ENCODE results near the gene TELO2. TPM values are rescaled to one million over a fixed set of nuclear protein-coding genes. Genes with fewer than 3 reads are reported as not detected.

The TELO2 gene
- total and polyA plus RNA-seq, 2 donors (not counting 3 experiments of a cell fraction or from before 2014, with no cell fraction given), result 30.7 to 61.6 TPM

DNA sequence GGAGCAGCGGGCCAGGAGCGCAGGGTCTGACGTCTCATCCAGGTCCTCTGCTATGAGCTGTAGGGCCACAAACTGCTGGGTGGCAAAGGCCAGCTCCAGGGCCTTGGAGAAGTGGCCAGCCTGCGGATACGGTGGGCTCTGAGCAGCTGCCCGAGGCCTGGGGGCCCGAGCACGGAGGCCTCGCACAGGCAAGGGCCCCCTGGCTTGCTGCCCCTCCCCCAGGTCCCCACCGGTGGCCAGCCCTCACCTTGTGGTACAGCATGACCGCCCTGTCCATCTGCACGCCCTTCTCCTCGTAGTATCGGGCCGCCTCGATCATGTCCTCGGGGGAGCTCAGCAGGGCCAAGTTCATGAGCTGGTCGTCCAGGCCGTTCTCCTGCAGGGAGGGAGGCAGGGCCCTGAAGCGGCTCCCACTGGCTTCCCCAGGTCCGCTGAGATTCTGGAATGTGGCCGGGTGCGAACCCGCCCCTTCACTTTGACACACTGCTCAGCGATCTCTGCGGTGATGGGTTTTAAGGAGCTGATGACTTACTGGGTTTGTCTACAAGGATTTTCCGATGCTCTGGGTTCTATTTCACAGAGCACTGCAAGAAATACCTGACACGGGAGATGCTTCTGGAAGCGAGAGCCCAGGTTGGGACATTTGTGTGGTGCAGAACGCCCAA lies 30.6 kb downstream of the TELO2 start:
- peaks cover 14% of the 10 kb centered on the region for H3K4me1 ChIP-seq (ENCODE audit: control insufficient read depth, extremely low read depth, insufficient read depth, low read length)
- H3K4me2 ChIP-seq (ENCODE audit: insufficient read depth, low read length), result no peak overlapping the region
- TF ChIP-seq POLR2AphosphoS5 (IDR thresholded peaks at IDR 0.05; ENCODE audit: insufficient read depth, low read depth, low read length) (no peak), JUN (IDR thresholded peaks at IDR 0.05; ENCODE audit: borderline replicate concordance, insufficient read depth, insufficient read length, low read depth) (no peak), FOS (IDR thresholded peaks at IDR 0.05; ENCODE audit: borderline replicate concordance, insufficient read depth, low read length) (no peak), GATA2 (IDR thresholded peaks at IDR 0.05; ENCODE audit: insufficient read depth, insufficient read length, low read depth, low read length) (no peak), MYC (IDR thresholded peaks at IDR 0.05; ENCODE audit: low read depth, low read length) (no peak), EZH2 (IDR thresholded peaks at IDR 0.05; ENCODE audit: borderline replicate concordance, low read depth, low read length, severe bottlenecking) (no peak), CTCF (IDR thresholded peaks at IDR 0.05; ENCODE audit: extremely low read depth in 1 of 2, insufficient read depth in 1 of 2, low read depth in 1 of 2, low read length in 2 of 2) (no peak), POLR2A (IDR thresholded peaks at IDR 0.05; ENCODE audit: low read depth, low read length) (no peak), MAX (IDR thresholded peaks at IDR 0.05; ENCODE audit: insufficient read depth, insufficient read length) (no peak)
- dilution Hi-C loops (cut with MboI; ENCODE audit: extremely low pct_ligation_motif_present, low sequenced_read_pairs), result no loop called here
- BruUV-seq (replicated peaks), result no TSS peak
- ChIA-PET POLR2A (no interaction called here), CTCF (interaction anchor here (1.5 to 3.7 kb wide), 2 partner anchors 11 to 15 kb away, joined by 4 to 12 read pairs; no protein-coding TSS in a partner anchor)
- H3K27ac ChIP-seq (ENCODE audit: insufficient read depth, low read depth, low read length), result no peak overlapping the region
- H3K4me3 ChIP-seq (replicated peaks in 1 of 3; ENCODE audit: insufficient read depth in 1 of 3, low read depth in 1 of 3, low read length in 3 of 3), result no peak overlapping the region
- H2AFZ ChIP-seq (ENCODE audit: low read depth, low read length), result no peak overlapping the region
- no peaks in the 10 kb centered on the region for H4K20me1 ChIP-seq (replicated peaks; ENCODE audit: control insufficient read depth, extremely low read depth, insufficient read depth, low read length)
- no peaks in the 10 kb centered on the region for H3K27me3 ChIP-seq (ENCODE audit: control insufficient read depth in 2 of 2, insufficient read depth in 2 of 2, low read length in 2 of 2)
- no peak overlapping the region for H3K9ac ChIP-seq (replicated peaks; ENCODE audit: extremely low read depth, insufficient read depth, low read length)
- DNase-seq (ENCODE audit: low read depth, low spot score) (no peak), FAIRE-seq (no peak)
- intact Hi-C loops (cut with micrococcal nuclease), result no loop called here
- no peaks in the 10 kb centered on the region for H3K36me3 ChIP-seq (ENCODE audit: control insufficient read depth in 2 of 2, extremely low read depth in 1 of 2, insufficient read depth in 2 of 2, low read length in 2 of 2)
- no peaks in the 10 kb centered on the region for H3K9me1 ChIP-seq (replicated peaks; ENCODE audit: control insufficient read depth, extremely low read depth, insufficient read depth, low read length)
- H3K9me3 ChIP-seq (replicated peaks; ENCODE audit: control insufficient read depth, insufficient read depth, low read length), result no peaks in the 10 kb centered on the region
- no peaks in the 10 kb centered on the region for H3K79me2 ChIP-seq (ENCODE audit: control insufficient read depth, insufficient read depth, low read length)

Data from endothelial cell of umbilical vein (primary cell).